AG04449 (cell line): ENCODE data around the gene EPB41L1.

ENCODE experiments used
- CTCF ChIA-PET: fragments of 350-600 bp; formaldehyde crosslinking; extraction: SDS; loops from one replicate; lab custom pipeline; 2021; ENCODE audit warnings: antibody characterized with exemption; lab: Yijun Ruan, JAX
- POLR2A ChIA-PET: fragments of 400-600, 350-600 bp; formaldehyde crosslinking; extraction: SDS; loops from one replicate; lab custom pipeline; 2020; ENCODE audit warnings: antibody characterized with exemption, inconsistent platforms; lab: Yijun Ruan, JAX
- DNase-seq: peaks from one replicate; pipeline ENCODE4 v3.0.0-alpha.2; 2010; ENCODE audit warnings: low read depth, low spot score
- H3K4me3 ChIP-seq: 2 replicates; pipeline ENCODE4 v1.5.1; 2011; ENCODE audit warnings: low read depth, mild to moderate bottlenecking, control low read depth, low read length
- CTCF ChIP-seq: IDR thresholded peaks from one replicate; pipeline ENCODE4 v1.5.1; 2011; ENCODE audit warnings: mild to moderate bottlenecking, moderate library complexity, low read length, control low read depth, inconsistent platforms; ENCODE audit not compliant: insufficient read depth; ENCODE audit errors: missing control alignments

Gene EPB41L1

GRCh38 chr20:36109251-36109947, 45.1 kb upstream of the EPB41L1 start:
- H3K4me3 ChIP-seq, result no peak overlapping the region
- ChIA-PET CTCF (interaction anchor here (0.9 to 2.0 kb wide), 3 partner anchors 9 to 117 kb away, joined by 3 to 7 read pairs (median 3); no protein-coding TSS in a partner anchor), POLR2A (interaction anchor here (0.6 to 0.9 kb wide), 2 partner anchors 43 to 59 kb away, joined by 3 to 5 read pairs; no protein-coding TSS in a partner anchor)
- no peak for DNase-seq
- TF ChIP-seq CTCF, result no peak

GRCh38 chr20:36110994-36111393, 43.5 kb upstream of the EPB41L1 start:
- POLR2A ChIA-PET, result no interaction called here
- TF ChIP-seq CTCF, result no peak
- H3K4me3 ChIP-seq, result no peak overlapping the region
- CTCF ChIA-PET, result interaction anchor here (1.0 to 2.0 kb wide), 4 partner anchors 13 to 119 kb away, joined by 4 to 7 read pairs (median 4); no protein-coding TSS in a partner anchor
- DNase-seq, result no peak

- H3K4me3 ChIP-seq, result no peak overlapping the region
- DNase-seq, result no peak
- ChIA-PET CTCF (interaction anchor here (0.8 to 1.5 kb wide), 2 partner anchors 16 to 27 kb away, joined by 3 to 4 read pairs; no protein-coding TSS in a partner anchor), POLR2A (no interaction called here)
- TF ChIP-seq CTCF, result no peak
Observed at GRCh38 chr20:36112112-36112511, 42.4 kb upstream of the EPB41L1 start.

- CTCF ChIA-PET, result interaction anchor here (0.8 to 1.6 kb wide), 6 partner anchors 15 to 159 kb away, joined by 3 to 5 read pairs (median 4); partner anchors contain the start of gene SCAND1
- H3K4me3 ChIP-seq, result no peak overlapping the region
- DNase-seq, result no peak
- TF ChIP-seq CTCF, result no peak
- POLR2A ChIA-PET, result no interaction called here
Observed at GRCh38 chr20:36113036-36113435, 41.5 kb upstream of the EPB41L1 start.

- H3K4me3 ChIP-seq, result no peak overlapping the region
- CTCF ChIA-PET, result interaction anchor here (0.9 to 1.6 kb wide), 6 partner anchors 12 to 159 kb away, joined by 3 to 5 read pairs (median 4); partner anchors contain the start of gene SCAND1
- POLR2A ChIA-PET, result no interaction called here
- no peak for DNase-seq
- TF ChIP-seq CTCF, result no peak
Observed at GRCh38 chr20:36113566-36114250, 40.8 kb upstream of the EPB41L1 start.

GRCh38 chr20:36114707-36115106, 39.8 kb upstream of the EPB41L1 start:
- no peak for DNase-seq
- H3K4me3 ChIP-seq, result no peak overlapping the region
- TF ChIP-seq CTCF, result no peak
- POLR2A ChIA-PET, result no interaction called here
- CTCF ChIA-PET, result interaction anchor here (1.0 to 6.6 kb wide), 4 partner anchors 11 to 161 kb away, joined by 3 to 57 read pairs (median 8); partner anchors contain the start of gene SCAND1
